DND-41 (cell line): Measurements from ENCODE around the gene COX6A2.
A peak's percentile ranks its signal among the peaks of the same experiment; 100 is the strongest.
"Not testable (repeated sequence)": the region's sequence is repeated elsewhere in the genome, so short reads cannot be mapped to it uniquely, and the experiment has no call there.

Source experiments
- ATAC-seq: fragments of 200-7000 bp; cut with Tn5 transposase; 3 replicates; pipeline ENCODE4 v1.9.1; 2021; ENCODE audit warnings: low read depth; ENCODE audit not compliant: insufficient read depth
- DNase-seq: peaks from one replicate; pipeline ENCODE4 v3.0.0-alpha.2; 2020
- H2AFZ ChIP-seq: 2 replicates; pipeline ENCODE4 v1.6.0; 2012; ENCODE audit warnings: low read depth, low read length
- H3K27ac ChIP-seq: 2 replicates; pipeline ENCODE4 v1.5.1; 2012; ENCODE audit warnings: low read length, inconsistent platforms
- H3K27me3 ChIP-seq: fragments of 200-600 bp; sonication (generic); 2 replicates; pipeline ENCODE4 v1.6.0; 2012; ENCODE audit warnings: low read length, mild to moderate bottlenecking, inconsistent platforms; ENCODE audit not compliant: insufficient read depth, poor library complexity
- H3K36me3 ChIP-seq: 2 replicates; pipeline ENCODE4 v1.5.1; 2012; ENCODE audit warnings: low read length, inconsistent platforms; ENCODE audit not compliant: insufficient read depth
- H3K4me1 ChIP-seq: 2 replicates; pipeline ENCODE4 v1.5.1; 2012; ENCODE audit warnings: mild to moderate bottlenecking, low read length; ENCODE audit not compliant: insufficient read depth
- H3K4me2 ChIP-seq: 2 replicates; pipeline ENCODE4 v1.6.0; 2012; ENCODE audit warnings: mild to moderate bottlenecking, moderate library complexity, low read length, inconsistent platforms; ENCODE audit not compliant: insufficient read depth
- H3K4me3 ChIP-seq, 2 experiments: fragments of 200-600 bp in 1 of 2; shearing (Covaris generic) in 1 of 2; 2 replicates each; pipeline ENCODE4 v1.5.1; 2012 to 2016; ENCODE audit warnings: inconsistent platforms in 2 of 2, low read length in 2 of 2, mild to moderate bottlenecking in 2 of 2, low read depth in 1 of 2, moderate library complexity in 1 of 2
- H3K79me2 ChIP-seq: 2 replicates; pipeline ENCODE4 v1.6.0; 2012; ENCODE audit warnings: low read length, inconsistent platforms; ENCODE audit not compliant: insufficient read depth
- H3K9ac ChIP-seq: 2 replicates; pipeline ENCODE4 v1.6.0; 2012; ENCODE audit warnings: low read depth, mild to moderate bottlenecking, inconsistent platforms, low read length, moderate library complexity
- H3K9me3 ChIP-seq: 2 replicates; pipeline ENCODE4 v1.5.1; 2012; ENCODE audit warnings: low read length, moderate library complexity, mild to moderate bottlenecking, inconsistent platforms; ENCODE audit not compliant: insufficient read depth, severe bottlenecking
- H4K20me1 ChIP-seq: 2 replicates; pipeline ENCODE4 v1.6.0; 2012; ENCODE audit warnings: low read length; ENCODE audit not compliant: insufficient read depth
- EZH2 ChIP-seq: IDR thresholded peaks from 3 replicates; pipeline ENCODE4 v1.6.1; 2012; ENCODE audit warnings: borderline replicate concordance, low read depth, mild to moderate bottlenecking, moderate library complexity, low read length, inconsistent platforms; ENCODE audit not compliant: severe bottlenecking
- TF ChIP-seq, protein P1 (sequence below): IDR thresholded peaks from 2 replicates; pipeline ENCODE4 v1.5.1; 2012; ENCODE audit warnings: borderline replicate concordance, low read length, moderate library complexity, mild to moderate bottlenecking; ENCODE audit not compliant: poor library complexity, severe bottlenecking; ENCODE audit errors: extremely low read depth

COX6A2 gene

DNA sequence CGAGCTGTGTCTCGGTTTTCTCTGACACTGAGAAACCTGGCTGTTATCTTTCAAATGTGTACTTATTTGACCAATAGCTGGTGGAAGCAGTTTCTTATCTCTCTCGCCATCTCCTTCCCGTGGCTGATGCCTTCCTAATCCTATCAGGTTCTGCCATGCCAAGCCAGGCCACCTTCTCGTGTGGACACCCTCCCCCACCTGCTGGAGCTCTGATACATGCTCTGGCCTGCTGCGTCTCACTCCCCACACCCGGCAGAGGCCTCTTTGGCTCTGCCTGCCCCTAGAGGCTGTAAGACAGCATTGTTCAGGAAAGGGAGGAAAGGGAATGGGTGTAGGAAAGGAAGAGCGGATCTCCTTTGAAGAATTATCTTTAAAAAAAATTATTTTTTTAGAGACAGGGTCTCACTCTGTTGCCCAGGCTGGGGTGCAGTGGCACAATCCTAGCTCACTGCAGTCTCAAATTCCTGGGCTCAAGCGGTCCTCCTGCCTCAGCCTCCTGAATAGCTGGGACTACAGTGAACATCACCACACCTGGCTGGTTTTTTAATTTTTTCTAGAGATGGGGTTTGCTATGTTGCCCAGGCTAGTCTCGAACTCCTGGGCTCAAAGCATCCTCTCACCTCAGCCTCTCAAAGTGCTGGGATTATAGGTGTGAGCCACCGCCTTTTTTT lies 23.7 kb upstream of the COX6A2 start:
- Histone ChIP-seq H3K9ac (no peak overlapping the region), H3K79me2 (peaks cover 24% of the 10 kb centered on the region), H3K36me3 (peaks cover 18% of the 10 kb centered on the region), H3K4me2 (no peak overlapping the region), H3K4me1 (peaks cover 19% of the 10 kb centered on the region), H2AFZ (no peak overlapping the region), H3K27me3 (no peaks in the 10 kb centered on the region), H3K27ac (no peak overlapping the region), H3K9me3 (no peaks in the 10 kb centered on the region), H3K4me3 (no peak overlapping the region), H4K20me1 (peaks cover 29% of the 10 kb centered on the region)
- TF ChIP-seq, protein P1, sequence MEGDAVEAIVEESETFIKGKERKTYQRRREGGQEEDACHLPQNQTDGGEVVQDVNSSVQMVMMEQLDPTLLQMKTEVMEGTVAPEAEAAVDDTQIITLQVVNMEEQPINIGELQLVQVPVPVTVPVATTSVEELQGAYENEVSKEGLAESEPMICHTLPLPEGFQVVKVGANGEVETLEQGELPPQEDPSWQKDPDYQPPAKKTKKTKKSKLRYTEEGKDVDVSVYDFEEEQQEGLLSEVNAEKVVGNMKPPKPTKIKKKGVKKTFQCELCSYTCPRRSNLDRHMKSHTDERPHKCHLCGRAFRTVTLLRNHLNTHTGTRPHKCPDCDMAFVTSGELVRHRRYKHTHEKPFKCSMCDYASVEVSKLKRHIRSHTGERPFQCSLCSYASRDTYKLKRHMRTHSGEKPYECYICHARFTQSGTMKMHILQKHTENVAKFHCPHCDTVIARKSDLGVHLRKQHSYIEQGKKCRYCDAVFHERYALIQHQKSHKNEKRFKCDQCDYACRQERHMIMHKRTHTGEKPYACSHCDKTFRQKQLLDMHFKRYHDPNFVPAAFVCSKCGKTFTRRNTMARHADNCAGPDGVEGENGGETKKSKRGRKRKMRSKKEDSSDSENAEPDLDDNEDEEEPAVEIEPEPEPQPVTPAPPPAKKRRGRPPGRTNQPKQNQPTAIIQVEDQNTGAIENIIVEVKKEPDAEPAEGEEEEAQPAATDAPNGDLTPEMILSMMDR: peak; percentile 42
- TF ChIP-seq EZH2: no peak
- peak; percentile 61 for ATAC-seq
- no peak for DNase-seq

DNA sequence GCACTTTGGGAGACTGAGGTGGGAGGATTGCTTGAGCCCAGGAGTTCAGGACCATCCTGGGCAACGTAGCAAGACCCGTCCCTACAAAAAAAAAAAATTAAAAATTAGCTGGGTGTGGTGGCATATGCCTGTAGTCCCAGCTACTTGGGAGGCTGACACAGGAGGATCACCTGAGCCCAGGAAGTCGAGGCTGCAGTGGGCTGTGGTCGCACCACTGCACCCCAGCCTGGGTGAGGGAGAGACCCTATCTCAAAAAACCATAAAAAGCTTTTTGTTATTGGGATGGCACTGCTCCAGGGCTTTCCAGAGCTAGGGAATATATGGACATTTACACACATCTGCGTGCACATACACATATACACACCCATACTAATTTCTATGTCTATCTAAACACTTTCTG lies 23.0 kb upstream of the COX6A2 start:
- Histone ChIP-seq H2AFZ (no peak overlapping the region), H3K9ac (no peak overlapping the region), H3K27ac (no peak overlapping the region), H3K9me3 (no peaks in the 10 kb centered on the region), H3K27me3 (no peaks in the 10 kb centered on the region), H3K4me1 (peaks cover 13% of the 10 kb centered on the region), H3K4me2 (no peak overlapping the region), H3K79me2 (peaks cover 19% of the 10 kb centered on the region), H3K36me3 (peaks cover 16% of the 10 kb centered on the region), H4K20me1 (peaks cover 25% of the 10 kb centered on the region), H3K4me3 (no peak overlapping the region)
- TF ChIP-seq EZH2: no peak
- TF ChIP-seq, protein P1: no peak
- DNase-seq: no peak
- ATAC-seq: no peak

DNA sequence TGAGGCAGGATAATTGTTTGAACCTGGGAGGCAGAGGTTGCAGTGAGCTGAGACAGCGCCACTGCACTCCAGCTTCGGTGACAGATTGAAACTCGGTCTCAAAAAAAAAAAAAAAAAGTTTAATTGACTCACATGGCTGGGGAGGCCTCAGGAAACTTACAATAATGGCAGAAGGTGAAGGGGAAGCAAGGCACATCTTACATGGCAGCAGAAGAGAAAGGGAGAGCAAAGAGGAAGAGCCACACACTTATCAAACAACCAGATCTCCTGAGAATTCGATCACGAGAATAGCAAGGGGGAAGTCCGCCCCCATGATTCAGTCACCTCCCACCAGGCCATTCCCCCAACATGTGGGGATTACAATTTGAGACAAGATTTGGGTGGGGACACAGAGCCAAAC lies 17.8 kb upstream of the COX6A2 start:
- H3K27me3 ChIP-seq: not testable (repeated sequence)

DNA sequence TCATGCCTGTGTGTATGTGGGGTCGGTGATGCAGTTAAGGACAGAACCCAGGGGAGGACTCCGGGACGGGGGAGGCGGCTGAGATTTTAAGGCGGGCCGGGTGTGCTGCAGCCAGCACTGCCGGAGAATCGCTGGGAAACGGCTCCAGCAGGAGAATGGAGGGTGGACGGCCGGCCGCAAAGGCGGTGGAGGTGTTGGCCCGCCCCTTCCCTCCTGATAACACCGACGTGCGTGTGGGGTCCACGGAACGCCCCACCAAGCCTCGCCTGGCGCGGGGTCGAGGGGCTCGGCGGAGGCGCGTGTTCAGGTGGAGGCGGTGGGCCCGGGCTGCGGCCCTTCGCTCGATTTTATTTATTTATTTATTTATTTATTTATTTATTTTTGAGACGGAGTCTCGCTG lies 13.8 kb upstream of the COX6A2 start:
- Histone ChIP-seq H3K79me2 (no peaks in the 10 kb centered on the region), H3K4me2 (no peak overlapping the region), H3K27ac (no peak overlapping the region), H2AFZ (no peak overlapping the region; the same call in 1 of the 2 replicates), H3K9me3 (no peaks in the 10 kb centered on the region), H4K20me1 (no peaks in the 10 kb centered on the region), H3K36me3 (no peaks in the 10 kb centered on the region), H3K4me3 (no peak overlapping the region), H3K27me3 (no peaks in the 10 kb centered on the region), H3K4me1 (peaks cover 12% of the 10 kb centered on the region), H3K9ac (no peak overlapping the region)
- DNase-seq (no peak), ATAC-seq (no peak)
- TF ChIP-seq, protein P1: no peak
- no peak for TF ChIP-seq EZH2

More for the DNA sequence above, 17.8 kb upstream of the COX6A2 start:
- H3K4me1 ChIP-seq: peaks cover 12% of the 10 kb centered on the region
- H3K4me2 ChIP-seq, H3K4me3 ChIP-seq, H3K27ac ChIP-seq, H3K9ac ChIP-seq, H3K79me2 ChIP-seq, DNase-seq, H3K9me3 ChIP-seq, H4K20me1 ChIP-seq, H3K36me3 ChIP-seq, H2AFZ ChIP-seq, ATAC-seq: not testable (repeated sequence)
